Esophagus squamous epithelium (tissue), 4 donors: ENCODE data around the gene LGI1.

Experiments used
- CTCF ChIP-seq, 6 experiments: fragments of 450-650 bp in 4 of 6; fragments of 200-600 bp in 2 of 6; sonication (generic) in 2 of 6; IDR thresholded peaks; one replicate each; pipeline ENCODE4 v1.5.1; 2016 to 2019; ENCODE audit warnings: antibody characterized with exemption in 6 of 6, mild to moderate bottlenecking in 4 of 6, moderate library complexity in 4 of 6
- POLR2A ChIP-seq, 4 donors: fragments of 450-650 bp; IDR thresholded peaks; one replicate each; pipeline ENCODE4 v1.6.1; 2017; ENCODE audit warnings: antibody characterized with exemption in 4 of 4, mild to moderate bottlenecking in 4 of 4, moderate library complexity in 3 of 4

- TF ChIP-seq POLR2A (IDR thresholded peaks at IDR 0.05) (no peak), CTCF (IDR thresholded peaks at IDR 0.05) (no peak)
Measured at GRCh38 chr10:93757136-93757535, 600 bp upstream of the LGI1 start.
